Measurements from ENCODE around the gene SP140. TPM values are rescaled to one million over a fixed set of nuclear protein-coding genes. Genes with fewer than 3 reads are reported as not detected.
"Not testable (repeated sequence)": the region's sequence is repeated elsewhere in the genome, so short reads cannot be mapped to it uniquely, and the experiment has no call there.

The SP140 gene
- total and polyA plus RNA-seq, 7 experiments from 2014 or later, result 11.3 to 120 (median 40.6) TPM

GRCh38 chr2:230221493-230221892, 4.0 kb upstream of the SP140 start:
- POLR2A ChIA-PET, result interaction anchor here (0.6 to 3.4 kb wide), 3 partner anchors 11 to 107 kb away, joined by 3 to 17 read pairs (median 3); no protein-coding TSS in a partner anchor
- H3K27me3 Mint-ChIP-seq, result no peaks in the 10 kb centered on the region
- H3K4me3 Mint-ChIP-seq, result peak overlapping the region in 2 of 10 donors; percentile 1 to 14
- no peak for ATAC-seq
- H3K4me1 Mint-ChIP-seq, result peaks cover 47 to 78% (median 67%) of the 10 kb centered on the region in 7 donors
- Histone ChIP-seq H3K27me3 (ENCODE audit: control insufficient read depth in 2 of 2, insufficient read depth in 2 of 2, low read length in 2 of 2) (no peaks in the 10 kb centered on the region), H3K27ac (ENCODE audit: low read depth, low read length) (no peak overlapping the region), H3K9me3 (ENCODE audit: control insufficient read depth in 2 of 3, low read length in 3 of 3) (no peaks in the 10 kb centered on the region), H3K36me3 (ENCODE audit: control insufficient read depth in 2 of 3, insufficient read depth in 3 of 3, low read length in 3 of 3) (peaks cover 1 to 3% (median 1%) of the 10 kb centered on the region in 3 experiments), H3K4me1 (ENCODE audit: control insufficient read depth in 2 of 2, insufficient read depth in 2 of 2, low read length in 2 of 2) (peaks cover 16 to 34% of the 10 kb centered on the region in 2 donors), H3K4me3 (ENCODE audit: low read length) (no peak overlapping the region)
- peak overlapping the region in 8 of 9 donors; percentile 10 to 100 (median 64) for H3K27ac Mint-ChIP-seq
- H3K9me3 Mint-ChIP-seq, result no peaks in the 10 kb centered on the region
- peak in 1 of 9 donors; percentile 16 for DNase-seq
- CTCF ChIA-PET, result no interaction called here
- intact Hi-C loops (cut with micrococcal nuclease), result loop anchor here (2.0 to 10.0 kb wide), 2 partner anchors 299 to 833 kb away; partner anchors contain the start of genes FBXO36 (in 1 of the 2), PSMD1 (in 1 of the 2) and TRIP12 (in 1 of the 2)
- peaks cover 0 to 29% (median 8%) of the 10 kb centered on the region in 5 donors for H3K36me3 Mint-ChIP-seq

GRCh38 chr2:230222829-230223228, 2.7 kb upstream of the SP140 start:
- H3K27me3 ChIP-seq (ENCODE audit: control insufficient read depth in 2 of 2, insufficient read depth in 2 of 2, low read length in 2 of 2); H3K9me3 Mint-ChIP-seq; H3K36me3 ChIP-seq (ENCODE audit: control insufficient read depth in 2 of 3, insufficient read depth in 3 of 3, low read length in 3 of 3); H3K9me3 ChIP-seq (ENCODE audit: control insufficient read depth in 2 of 3, low read length in 3 of 3); H3K27ac ChIP-seq (ENCODE audit: low read depth, low read length); ATAC-seq; DNase-seq; H3K4me3 ChIP-seq (ENCODE audit: low read length); CTCF ChIA-PET; POLR2A ChIA-PET; H3K27me3 Mint-ChIP-seq: not testable (repeated sequence)
- peaks cover 14 to 29% of the 10 kb centered on the region in 2 donors for H3K4me1 ChIP-seq (ENCODE audit: control insufficient read depth in 2 of 2, insufficient read depth in 2 of 2, low read length in 2 of 2)
- intact Hi-C loops (cut with micrococcal nuclease), result loop anchor here in 1 of 2 donors (10.0 kb wide), 1 partner anchor 832 kb away; the partner anchor contains the start of gene PSMD1
- Mint-ChIP-seq H3K4me1 (peaks cover 39 to 77% (median 65%) of the 10 kb centered on the region in 7 donors), H3K27ac (peak overlapping the region in 6 of 9 donors; percentile 36 to 100 (median 68)), H3K36me3 (peaks cover 0 to 23% (median 0%) of the 10 kb centered on the region in 5 donors), H3K4me3 (peak overlapping the region in 1 of 10 donors; percentile 16)

- Histone ChIP-seq H3K27me3 (ENCODE audit: control insufficient read depth in 2 of 2, insufficient read depth in 2 of 2, low read length in 2 of 2) (no peaks in the 10 kb centered on the region), H3K4me1 (ENCODE audit: control insufficient read depth in 2 of 2, insufficient read depth in 2 of 2, low read length in 2 of 2) (peaks cover 21 to 38% of the 10 kb centered on the region in 2 donors), H3K9me3 (ENCODE audit: control insufficient read depth in 2 of 3, low read length in 3 of 3) (no peaks in the 10 kb centered on the region), H3K36me3 (ENCODE audit: control insufficient read depth in 2 of 3, insufficient read depth in 3 of 3, low read length in 3 of 3) (no peaks in the 10 kb centered on the region), H3K27ac (ENCODE audit: low read depth, low read length) (peak overlapping the region; percentile 79), H3K4me3 (ENCODE audit: low read length) (no peak overlapping the region)
- intact Hi-C loops (cut with micrococcal nuclease), result loop anchor here (2.0 to 10.0 kb wide), 3 partner anchors 30 to 830 kb away; partner anchors contain the start of genes CAB39 (in 1 of the 2) and PSMD1 (in 1 of the 2)
- Mint-ChIP-seq H3K4me3 (peak overlapping the region in 6 of 10 donors; percentile 82 to 94 (median 87)), H3K36me3 (peaks cover 0 to 21% (median 4%) of the 10 kb centered on the region in 5 donors), H3K4me1 (peaks cover 37 to 81% (median 68%) of the 10 kb centered on the region in 7 donors), H3K27me3 (no peaks in the 10 kb centered on the region), H3K9me3 (peaks cover 0 to 2% (median 0%) of the 10 kb centered on the region in 11 donors), H3K27ac (peak overlapping the region; percentile 95 to 100 (median 98))
- no peak for ATAC-seq
- ChIA-PET POLR2A (interaction anchor here (0.6 to 2.4 kb wide), 3 partner anchors 10 to 134 kb away, joined by 3 to 11 read pairs (median 6); no protein-coding TSS in a partner anchor), CTCF (no interaction called here)
- DNase-seq, result no peak
Observed at GRCh38 chr2:230224458-230224857, 1.1 kb upstream of the SP140 start.

- ChIA-PET POLR2A (interaction anchor here (0.6 to 2.4 kb wide), 9 partner anchors 9 to 378 kb away, joined by 3 to 11 read pairs (median 3); no protein-coding TSS in a partner anchor), CTCF (no interaction called here)
- Mint-ChIP-seq H3K4me1 (peaks cover 27 to 85% (median 70%) of the 10 kb centered on the region in 7 donors), H3K27me3 (no peaks in the 10 kb centered on the region), H3K9me3 (peaks cover 3 to 15% (median 13%) of the 10 kb centered on the region in 11 donors), H3K36me3 (peaks cover 5 to 31% (median 19%) of the 10 kb centered on the region in 5 donors), H3K27ac (peak overlapping the region; percentile 95 to 100 (median 98)), H3K4me3 (peak overlapping the region; percentile 82 to 94 (median 87))
- DNase-seq (peak in 7 of 9 donors; percentile 13 to 34 (median 16)), ATAC-seq (peak; percentile 53)
- peaks cover 21 to 39% of the 10 kb centered on the region in 2 donors for H3K4me1 ChIP-seq (ENCODE audit: control insufficient read depth in 2 of 2, insufficient read depth in 2 of 2, low read length in 2 of 2)
- H3K4me3 ChIP-seq (ENCODE audit: low read length), result peak overlapping the region; percentile 70
- H3K27ac ChIP-seq (ENCODE audit: low read depth, low read length), result peak overlapping the region; percentile 79
- intact Hi-C loops (cut with micrococcal nuclease), result loop anchor here (1.0 to 10.0 kb wide), 4 partner anchors 8 to 829 kb away; partner anchors contain the start of gene PSMD1 (in 1 of the 2)
- peaks cover 0 to 4% (median 0%) of the 10 kb centered on the region in 3 experiments for H3K36me3 ChIP-seq (ENCODE audit: control insufficient read depth in 2 of 3, insufficient read depth in 3 of 3, low read length in 3 of 3)
- no peaks in the 10 kb centered on the region for H3K27me3 ChIP-seq (ENCODE audit: control insufficient read depth in 2 of 2, insufficient read depth in 2 of 2, low read length in 2 of 2)
- no peaks in the 10 kb centered on the region for H3K9me3 ChIP-seq (ENCODE audit: control insufficient read depth in 2 of 3, low read length in 3 of 3)
Observed at GRCh38 chr2:230226051-230226551, 565 bp downstream of the SP140 start.

- no peaks in the 10 kb centered on the region for H3K27me3 Mint-ChIP-seq
- no peaks in the 10 kb centered on the region for H3K9me3 ChIP-seq (ENCODE audit: control insufficient read depth in 2 of 3, low read length in 3 of 3)
- H3K4me1 Mint-ChIP-seq, result peaks cover 27 to 90% (median 73%) of the 10 kb centered on the region in 7 donors
- H3K27ac ChIP-seq (ENCODE audit: low read depth, low read length), result peak overlapping the region; percentile 50
- peaks cover 3 to 20% (median 16%) of the 10 kb centered on the region in 11 donors for H3K9me3 Mint-ChIP-seq
- H3K4me3 ChIP-seq (ENCODE audit: low read length), result peak overlapping the region; percentile 36
- ATAC-seq (no peak), DNase-seq (no peak)
- POLR2A ChIA-PET, result interaction anchor here (2.0 to 2.2 kb wide), 3 partner anchors 8 to 92 kb away, joined by 7 to 13 read pairs (median 11); partner anchors contain the start of gene SP110
- CTCF ChIA-PET, result no interaction called here
- no peaks in the 10 kb centered on the region for H3K27me3 ChIP-seq (ENCODE audit: control insufficient read depth in 2 of 2, insufficient read depth in 2 of 2, low read length in 2 of 2)
- peaks cover 21 to 45% of the 10 kb centered on the region in 2 donors for H3K4me1 ChIP-seq (ENCODE audit: control insufficient read depth in 2 of 2, insufficient read depth in 2 of 2, low read length in 2 of 2)
- peak overlapping the region; percentile 51 to 88 (median 68) for H3K27ac Mint-ChIP-seq
- H3K36me3 ChIP-seq (ENCODE audit: control insufficient read depth in 2 of 3, insufficient read depth in 3 of 3, low read length in 3 of 3), result peaks cover 0 to 10% (median 0%) of the 10 kb centered on the region in 3 experiments
- H3K4me3 Mint-ChIP-seq, result peak overlapping the region; percentile 40 to 84 (median 76)
- intact Hi-C loops (cut with micrococcal nuclease), result loop anchor here (5.0 to 10.0 kb wide), 3 partner anchors 220 to 828 kb away; partner anchors contain the start of gene PSMD1 (in 1 of the 2)
- H3K36me3 Mint-ChIP-seq, result peaks cover 5 to 42% (median 27%) of the 10 kb centered on the region in 5 donors
Observed at GRCh38 chr2:230227216-230227615, 1.7 kb downstream of the SP140 start.

GRCh38 chr2:230230087-230230486, 4.6 kb downstream of the SP140 start:
- Mint-ChIP-seq H3K36me3 (peaks cover 5 to 46% (median 38%) of the 10 kb centered on the region in 5 donors), H3K27ac (peak overlapping the region in 2 of 9 donors; percentile 20 to 30)
- intact Hi-C loops (cut with micrococcal nuclease), result no loop called here

More at GRCh38 chr2:230230087-230230486, 4.6 kb downstream of the SP140 start:
- ATAC-seq, result no peak
- Histone ChIP-seq H3K36me3 (ENCODE audit: control insufficient read depth in 2 of 3, insufficient read depth in 3 of 3, low read length in 3 of 3) (peaks cover 0 to 10% (median 0%) of the 10 kb centered on the region in 3 experiments), H3K27ac (ENCODE audit: low read depth, low read length) (no peak overlapping the region), H3K4me3 (ENCODE audit: low read length) (no peak overlapping the region), H3K9me3 (ENCODE audit: control insufficient read depth in 2 of 3, low read length in 3 of 3) (no peaks in the 10 kb centered on the region), H3K4me1 (ENCODE audit: control insufficient read depth in 2 of 2, insufficient read depth in 2 of 2, low read length in 2 of 2) (peaks cover 21 to 40% of the 10 kb centered on the region in 2 donors), H3K27me3 (ENCODE audit: control insufficient read depth in 2 of 2, insufficient read depth in 2 of 2, low read length in 2 of 2) (no peaks in the 10 kb centered on the region)
- ChIA-PET POLR2A (interaction anchor here (0.6 to 1.3 kb wide), 3 partner anchors 11 to 322 kb away, joined by 5 read pairs; partner anchors contain the start of gene SP110), CTCF (no interaction called here)
- Mint-ChIP-seq H3K4me1 (peaks cover 22 to 83% (median 74%) of the 10 kb centered on the region in 7 donors), H3K4me3 (peak overlapping the region in 5 of 10 donors; percentile 16 to 27 (median 24)), H3K9me3 (peaks cover 3 to 20% (median 16%) of the 10 kb centered on the region in 11 donors), H3K27me3 (no peaks in the 10 kb centered on the region)
- no peak for DNase-seq
